Measurements from ENCODE around the gene TRPV6. TPM values are rescaled to one million over a fixed set of nuclear protein-coding genes. Genes with fewer than 3 reads are reported as not detected.

Gene TRPV6
- polyA plus RNA-seq, 1 donor from 2014 or later: 0.30 TPM

GRCh38 chr7:142851919-142852318 lies 33.6 kb downstream of the TRPV6 start:
- Histone ChIP-seq H2AFZ (ENCODE audit: low read depth, low read length) (no peak overlapping the region), H3K4me3 (ENCODE audit: low read length) (no peak overlapping the region), H3K27ac (ENCODE audit: low read length) (no peak overlapping the region), H3F3A (ENCODE audit: insufficient read depth, low read length, poor library complexity, severe bottlenecking) (no peaks in the 10 kb centered on the region), H4K20me1 (ENCODE audit: insufficient read depth) (no peaks in the 10 kb centered on the region), H3K9ac (ENCODE audit: low read length) (no peak overlapping the region), H3K36me3 (ENCODE audit: insufficient read depth, low read length) (no peaks in the 10 kb centered on the region), H3K4me2 (ENCODE audit: low read length) (no peak overlapping the region), H3K79me2 (replicated peaks; ENCODE audit: insufficient read depth, low read length) (no peaks in the 10 kb centered on the region), H3K9me3 (ENCODE audit: low read length) (no peaks in the 10 kb centered on the region), H3K27me3 (ENCODE audit: insufficient read depth, low read depth, low read length) (no peaks in the 10 kb centered on the region), H3K9me2 (ENCODE audit: insufficient read depth, low read length) (no peaks in the 10 kb centered on the region)
- TF ChIP-seq TAF1 (IDR thresholded peaks at IDR 0.05; ENCODE audit: low read depth) (no peak), SMC3 (conservative IDR thresholded peaks at IDR 0.05; ENCODE audit: poor library complexity) (no peak), EZH2 (IDR thresholded peaks at IDR 0.05; ENCODE audit: borderline replicate concordance, insufficient read depth, low read length, poor library complexity, severe bottlenecking) (no peak), POLR2AphosphoS5 (IDR thresholded peaks at IDR 0.05) (no peak), EP300 (conservative IDR thresholded peaks at IDR 0.05; ENCODE audit: poor library complexity, severe bottlenecking) (no peak), CTCF (IDR thresholded peaks at IDR 0.05; ENCODE audit: poor library complexity, severe bottlenecking) (no peak), REST (IDR thresholded peaks at IDR 0.05; ENCODE audit: borderline replicate concordance) (no peak), MXI1 (conservative IDR thresholded peaks at IDR 0.05; ENCODE audit: poor library complexity, severe bottlenecking) (no peak)

- Histone ChIP-seq H3K36me3 (ENCODE audit: insufficient read depth, low read length) (no peaks in the 10 kb centered on the region), H2AFZ (ENCODE audit: low read depth, low read length) (no peak overlapping the region), H3K79me2 (replicated peaks; ENCODE audit: insufficient read depth, low read length) (no peaks in the 10 kb centered on the region), H3K4me3 (ENCODE audit: low read length) (no peak overlapping the region), H4K20me1 (ENCODE audit: insufficient read depth) (no peaks in the 10 kb centered on the region), H3K4me2 (ENCODE audit: low read length) (no peak overlapping the region), H3K27me3 (ENCODE audit: insufficient read depth, low read depth, low read length) (no peaks in the 10 kb centered on the region), H3K9me3 (ENCODE audit: low read length) (no peaks in the 10 kb centered on the region), H3K9ac (ENCODE audit: low read length) (no peak overlapping the region), H3F3A (ENCODE audit: insufficient read depth, low read length, poor library complexity, severe bottlenecking) (no peaks in the 10 kb centered on the region), H3K9me2 (ENCODE audit: insufficient read depth, low read length) (no peaks in the 10 kb centered on the region), H3K27ac (ENCODE audit: low read length) (no peak overlapping the region)
- TF ChIP-seq POLR2AphosphoS5 (IDR thresholded peaks at IDR 0.05) (no peak), EP300 (conservative IDR thresholded peaks at IDR 0.05; ENCODE audit: poor library complexity, severe bottlenecking) (no peak)
Observed at GRCh38 chr7:142851269-142851668, 34.3 kb downstream of the TRPV6 start.

GRCh38 chr7:142847353-142847752 lies 38.2 kb downstream of the TRPV6 start:
- Histone ChIP-seq H3K4me2 (ENCODE audit: low read length) (no peak overlapping the region), H3F3A (ENCODE audit: insufficient read depth, low read length, poor library complexity, severe bottlenecking) (no peaks in the 10 kb centered on the region), H3K27me3 (ENCODE audit: insufficient read depth, low read depth, low read length) (no peaks in the 10 kb centered on the region), H3K27ac (ENCODE audit: low read length) (no peak overlapping the region), H3K36me3 (ENCODE audit: insufficient read depth, low read length) (no peaks in the 10 kb centered on the region), H3K9me3 (ENCODE audit: low read length) (no peaks in the 10 kb centered on the region), H2AFZ (ENCODE audit: low read depth, low read length) (no peak overlapping the region), H3K79me2 (replicated peaks; ENCODE audit: insufficient read depth, low read length) (no peaks in the 10 kb centered on the region), H3K9me2 (ENCODE audit: insufficient read depth, low read length) (no peaks in the 10 kb centered on the region), H4K20me1 (ENCODE audit: insufficient read depth) (no peaks in the 10 kb centered on the region), H3K4me3 (ENCODE audit: low read length) (no peak overlapping the region), H3K9ac (ENCODE audit: low read length) (no peak overlapping the region)
- TF ChIP-seq REST (IDR thresholded peaks at IDR 0.05; ENCODE audit: borderline replicate concordance) (no peak), MXI1 (conservative IDR thresholded peaks at IDR 0.05; ENCODE audit: poor library complexity, severe bottlenecking) (no peak), SMC3 (conservative IDR thresholded peaks at IDR 0.05; ENCODE audit: poor library complexity) (no peak), CTCF (IDR thresholded peaks at IDR 0.05; ENCODE audit: poor library complexity, severe bottlenecking) (no peak), TAF1 (IDR thresholded peaks at IDR 0.05; ENCODE audit: low read depth) (no peak), EZH2 (IDR thresholded peaks at IDR 0.05; ENCODE audit: borderline replicate concordance, insufficient read depth, low read length, poor library complexity, severe bottlenecking) (no peak), EP300 (conservative IDR thresholded peaks at IDR 0.05; ENCODE audit: poor library complexity, severe bottlenecking) (no peak), POLR2AphosphoS5 (IDR thresholded peaks at IDR 0.05) (no peak), RAD21 (conservative IDR thresholded peaks at IDR 0.05) (no peak)
